ENCODE results near the gene FHIT.

DNA sequence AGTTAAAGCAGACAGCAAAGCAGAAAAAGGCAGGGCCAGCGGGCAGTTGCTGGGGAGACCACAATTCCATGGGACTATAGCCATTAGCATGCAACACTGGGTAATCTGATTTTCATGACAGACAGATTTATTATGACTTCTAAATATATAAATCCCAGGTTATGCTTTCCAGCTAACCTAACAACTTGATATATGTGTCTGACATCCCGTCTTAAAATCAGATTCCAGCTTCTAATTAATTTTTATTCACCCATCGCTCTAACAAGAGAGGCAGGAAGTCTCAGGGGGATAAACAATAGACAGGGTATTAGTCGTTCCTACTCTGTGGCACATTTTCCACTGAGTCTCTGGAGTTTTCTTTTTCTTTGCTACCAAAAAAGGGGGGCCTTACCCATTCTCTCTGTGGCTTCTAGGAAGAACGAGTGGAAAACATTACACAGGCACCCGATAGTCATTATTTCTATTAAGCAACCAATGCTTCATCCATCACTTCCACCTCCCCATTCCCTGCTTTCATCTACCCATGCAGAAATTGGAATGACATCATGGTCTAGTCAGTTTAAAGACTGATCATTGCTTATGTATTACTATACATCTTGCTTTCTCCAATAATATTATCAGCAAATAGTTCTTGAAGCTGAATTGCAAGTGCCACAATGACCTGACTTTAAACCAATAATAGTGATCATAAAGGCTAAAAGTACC is 173.1 kb downstream of the FHIT start:
- TF ChIP-seq POLR2AphosphoS5 (IDR thresholded peaks at IDR 0.05; ENCODE audit: low read depth, low read length) (no peak), POLR2A (IDR thresholded peaks at IDR 0.05; ENCODE audit: low read depth, low read length) (no peak)

All from GM12892 (cell line).